NCI-H2196 treated with DMSO at 0.1 percent for 48 hours (cell line): ENCODE results near the gene JAML.

ENCODE experiments used
- DNase-seq: peaks from one replicate; lab custom pipeline; 2025; ENCODE audit not compliant: unreplicated experiment; lab: John Stamatoyannopoulos, UW

Gene JAML

GRCh38 chr11:118216621-118217481 lies 8.0 kb downstream of the JAML start:
- no peak for DNase-seq

DNA sequence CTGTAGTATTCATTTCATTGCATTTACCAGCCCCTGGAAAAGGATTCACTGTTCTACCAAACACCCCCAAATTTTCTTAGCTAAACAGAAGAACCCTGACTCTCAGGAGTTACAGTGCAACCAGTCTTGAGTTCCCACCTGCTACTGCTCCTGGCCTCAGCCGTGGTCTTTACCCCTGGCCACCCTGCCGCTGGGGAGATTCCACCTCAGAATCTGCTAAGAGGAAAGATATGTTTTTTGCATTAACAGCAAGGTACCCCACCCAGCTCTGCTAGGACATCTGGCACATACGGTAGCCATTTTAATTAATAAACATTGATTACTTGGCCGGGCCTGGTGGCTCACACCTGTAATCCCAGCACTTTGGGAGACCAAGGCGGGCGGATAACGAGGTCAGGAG lies 9.0 kb downstream of the JAML start:
- no peak for DNase-seq

- DNase-seq, result no peak
Measured at GRCh38 chr11:118215262-118215661, 9.5 kb downstream of the JAML start.

DNA sequence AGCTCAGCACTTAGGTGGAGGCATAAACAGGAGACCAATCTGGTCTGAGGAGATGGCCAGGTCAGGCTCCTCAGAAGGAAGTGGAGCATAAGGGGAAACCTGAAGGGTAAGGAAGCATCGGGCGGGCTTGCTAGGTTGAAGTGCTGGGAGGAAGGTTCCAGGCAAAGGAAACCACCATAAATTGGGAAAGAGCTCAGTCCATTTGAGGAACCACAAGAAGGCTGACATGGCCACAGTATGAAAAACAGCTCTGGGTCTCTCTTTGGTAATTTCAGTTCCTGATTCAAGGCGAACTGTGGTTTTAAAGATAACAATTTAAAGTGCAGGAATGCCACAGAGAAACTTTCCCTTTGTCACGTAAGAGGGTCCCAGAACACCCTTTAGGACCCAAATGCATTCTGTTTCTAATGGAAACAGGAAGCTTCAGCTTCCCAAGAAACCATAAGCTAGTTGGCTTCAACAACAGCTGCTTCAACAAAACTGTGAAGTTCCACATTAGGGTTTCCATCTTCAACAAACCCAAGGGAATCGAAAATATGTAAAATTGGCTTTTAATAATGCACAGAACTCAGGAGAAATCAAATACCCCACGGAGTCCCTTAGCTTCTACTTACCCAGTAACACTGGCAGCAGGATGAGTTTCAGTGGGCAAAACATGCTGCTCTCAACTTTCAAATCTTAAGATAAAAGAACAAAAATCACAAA lies 10.4 kb downstream of the JAML start:
- DNase-seq, result no peak

GRCh38 chr11:118213781-118214180 lies 11.0 kb downstream of the JAML start:
- no peak for DNase-seq

DNA sequence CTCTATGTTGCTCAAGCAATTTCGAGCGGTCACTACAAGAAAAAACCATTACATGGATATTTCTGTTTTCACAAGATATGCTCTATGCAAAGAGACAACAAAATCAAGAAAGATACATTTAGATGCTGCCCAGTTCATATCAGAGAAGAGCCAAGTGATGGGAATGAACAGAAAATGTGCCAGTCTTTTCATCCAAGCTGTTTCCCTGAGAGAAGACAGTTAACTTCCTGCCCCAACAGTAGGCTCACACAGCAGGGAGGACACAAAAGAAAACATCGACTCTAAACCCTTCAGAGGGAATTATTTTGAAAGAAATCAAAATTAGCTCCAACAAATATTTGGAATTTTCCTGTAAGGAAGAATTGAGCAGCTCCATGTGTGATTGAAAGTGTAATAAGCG lies 11.6 kb downstream of the JAML start:
- no peak for DNase-seq

DNA sequence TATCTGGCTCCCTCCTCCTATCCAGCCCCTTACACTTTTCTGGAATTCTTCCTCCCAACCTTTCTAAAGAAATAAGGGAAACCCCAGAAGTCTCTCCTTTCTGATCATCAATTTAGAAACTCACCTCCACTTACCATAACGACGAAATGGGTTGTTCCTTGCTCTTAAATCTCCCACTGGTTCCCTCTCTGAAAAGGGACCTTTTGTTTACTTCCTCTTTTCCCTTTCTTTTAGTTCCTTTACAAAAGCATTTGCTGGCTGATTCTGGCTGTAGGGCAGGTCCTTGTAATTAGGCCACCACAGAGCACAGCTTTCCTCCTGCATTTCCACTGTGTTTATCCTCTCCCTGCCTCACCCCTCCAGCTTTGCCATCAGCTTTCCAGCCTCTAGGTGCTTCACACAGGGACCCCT lies 12.0 kb downstream of the JAML start:
- no peak for DNase-seq

GRCh38 chr11:118212131-118212725 lies 12.6 kb downstream of the JAML start:
- DNase-seq, result no peak

- DNase-seq, result no peak
Measured at GRCh38 chr11:118211006-118211405, 13.8 kb downstream of the JAML start.

GRCh38 chr11:118210323-118210722 lies 14.5 kb downstream of the JAML start:
- no peak for DNase-seq

DNA sequence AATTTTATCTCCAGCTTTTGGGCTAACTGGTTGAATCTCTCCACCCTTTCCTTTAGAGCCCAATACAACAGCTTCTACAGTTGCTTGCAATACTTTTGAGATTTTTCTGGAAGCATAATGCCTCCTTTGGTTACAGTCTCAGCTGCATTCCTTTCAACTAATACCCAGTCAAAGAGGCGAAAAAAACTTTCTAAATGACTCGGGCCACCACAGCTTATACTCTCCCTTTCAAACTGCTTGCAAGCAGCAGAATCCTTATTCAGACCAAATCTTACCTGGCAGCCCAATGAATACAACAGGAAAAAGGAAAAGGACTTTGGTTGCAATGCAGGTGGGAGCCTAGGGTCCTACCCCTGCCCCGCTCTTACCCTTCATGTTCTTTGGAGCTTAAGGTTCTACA lies 15.8 kb downstream of the JAML start:
- no peak for DNase-seq

DNA sequence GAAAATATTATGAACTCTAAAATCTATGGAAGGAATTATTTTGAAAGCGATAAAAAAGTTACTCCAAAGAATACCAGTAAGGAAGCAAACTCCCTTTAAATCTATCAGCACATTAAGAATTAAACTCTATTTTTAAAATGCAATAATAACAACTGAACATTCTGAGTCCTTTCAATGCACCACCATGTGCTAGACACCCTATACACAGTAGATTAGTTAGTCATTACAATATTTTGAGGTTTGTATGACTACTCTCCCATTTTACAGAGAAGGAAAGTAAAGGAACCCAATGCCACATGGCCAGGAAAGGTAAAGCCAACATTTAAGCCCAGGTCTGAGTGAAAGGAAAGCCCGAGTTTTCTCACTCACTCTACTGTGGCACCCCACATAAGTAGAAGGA lies 17.7 kb downstream of the JAML start:
- DNase-seq, result no peak

DNA sequence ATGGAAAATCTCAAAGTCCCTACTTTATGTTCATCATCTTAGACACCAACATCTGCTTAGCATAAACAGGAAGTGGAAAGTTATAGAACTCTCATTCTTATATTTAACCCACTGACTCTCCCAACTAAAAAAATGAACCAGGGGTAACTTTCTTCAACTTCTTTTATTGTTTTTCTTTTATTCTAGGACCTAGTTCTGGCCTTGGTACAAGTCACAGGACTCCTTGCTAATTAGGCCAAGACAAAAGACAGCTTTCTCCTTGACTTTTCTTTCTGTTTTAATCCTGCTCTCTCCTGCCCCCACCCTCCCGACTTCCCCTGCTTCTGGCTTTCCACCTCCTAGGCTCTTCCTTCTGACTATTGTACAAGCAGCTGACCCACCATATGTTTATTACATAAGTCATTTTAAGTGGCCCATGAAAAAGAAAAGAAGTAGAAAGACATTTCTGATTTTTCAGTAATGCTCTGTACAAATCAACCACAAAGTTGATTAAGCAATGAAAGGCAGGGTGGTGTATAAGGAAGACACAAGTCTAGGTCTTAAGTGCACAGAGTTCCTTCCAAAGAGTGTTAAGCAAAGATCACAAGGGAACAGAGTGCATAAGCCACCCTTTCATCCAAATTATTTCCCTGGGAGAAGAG lies 18.3 kb downstream of the JAML start:
- DNase-seq, result no peak

- no peak for DNase-seq
Measured at GRCh38 chr11:118205606-118206378, 19.0 kb downstream of the JAML start.

DNA sequence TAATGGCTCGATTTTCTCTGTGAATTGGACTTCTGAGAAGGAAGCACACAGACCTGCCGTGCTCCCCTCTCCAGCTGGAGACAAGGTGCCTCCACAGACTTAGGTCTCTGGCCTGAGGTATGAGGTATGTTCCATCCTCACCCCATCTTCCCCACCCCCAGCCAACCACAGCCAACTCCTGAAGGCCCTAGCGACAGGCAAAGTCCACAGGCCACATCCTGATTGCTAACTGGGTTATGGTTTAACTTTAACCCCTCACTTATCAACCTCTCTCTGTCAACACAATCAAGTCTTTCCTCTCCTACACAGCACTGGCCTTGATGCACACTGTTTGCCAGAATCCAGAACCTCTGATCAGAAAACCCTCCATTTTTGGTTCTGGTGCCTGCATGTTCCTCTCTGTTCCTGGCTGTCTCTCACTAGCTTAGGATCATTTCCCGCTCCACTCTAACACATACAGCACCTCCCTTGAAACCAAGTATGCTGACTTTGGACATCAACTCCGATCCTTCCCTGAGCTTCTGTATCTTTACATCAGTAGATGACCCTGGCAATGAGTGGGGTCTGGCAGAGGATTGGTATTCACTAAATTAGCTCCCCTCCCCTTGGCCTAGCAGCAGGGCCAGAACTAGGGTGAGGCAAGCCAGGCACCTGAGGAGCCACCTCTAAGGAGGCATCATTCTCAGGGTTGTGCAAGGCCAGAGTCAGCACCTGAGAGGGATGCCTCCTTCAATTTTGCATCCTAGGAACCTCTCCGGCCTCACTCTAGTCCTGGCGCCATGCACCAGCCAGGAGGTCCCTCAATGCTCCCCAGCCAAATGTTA lies 22.0 kb downstream of the JAML start:
- no peak for DNase-seq

- DNase-seq, result no peak
Measured at GRCh38 chr11:118201966-118202365, 22.8 kb downstream of the JAML start.

- no peak for DNase-seq
Measured at GRCh38 chr11:118200901-118201680, 23.7 kb downstream of the JAML start.

- no peak for DNase-seq
Measured at GRCh38 chr11:118200497-118200896, 24.3 kb downstream of the JAML start.

DNA sequence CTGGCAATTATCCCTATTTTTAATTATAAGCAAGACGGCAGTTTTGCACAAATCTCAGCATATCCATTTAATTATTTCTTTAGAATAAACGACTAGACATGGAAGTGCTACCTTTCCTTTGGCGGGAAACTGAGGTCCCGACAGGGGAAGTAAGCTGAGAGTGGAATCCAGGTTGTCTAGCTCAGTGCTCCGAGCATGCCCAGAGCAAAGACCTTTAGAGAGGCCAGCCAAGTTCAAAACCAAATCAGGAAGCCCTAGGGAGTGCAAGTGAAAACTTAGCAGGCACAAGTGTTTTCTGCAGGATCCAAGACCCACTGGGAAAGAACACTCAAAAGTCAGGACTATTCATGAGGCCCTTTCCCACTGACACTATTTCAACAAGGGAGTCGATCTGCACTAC lies 25.7 kb downstream of the JAML start:
- DNase-seq, result no peak
